K562 (cell line): Measurements from ENCODE around the gene RETN. TPM values are rescaled to one million over a fixed set of nuclear protein-coding genes. Genes with fewer than 3 reads are reported as not detected.

Source experiments
- ATAC-seq: fragments of 200-7000 bp; cut with Tn5 transposase; 3 replicates; pipeline ENCODE4 v1.9.1; 2020; ENCODE audit warnings: moderate library complexity
- BruUV-seq: library from RNA; stranded (reverse); fragments of 400-500 nt; replicated peaks from 2 replicates; lab custom pipeline; 2021; lab: Mats Ljungman, UMichigan
- CTCF ChIA-PET: fragments of 300-600 bp; formaldehyde crosslinking; extraction: SDS; loops from one replicate; lab custom pipeline; 2021; ENCODE audit warnings: low intra/inter-chr PET ratio; lab: Yijun Ruan, JAX
- POLR2A ChIA-PET: fragments of 300-600, 350-650 bp; sonication (Branson Sonifier 250); formaldehyde crosslinking; extraction: SDS; loops from one replicate; lab custom pipeline; 2021; ENCODE audit warnings: antibody characterized with exemption, inconsistent platforms; lab: Yijun Ruan, JAX
- DNase-seq, 4 experiments: peaks; one replicate each; pipeline versions ENCODE4 v3.0.0 to v3.0.0-alpha.2; 2011 to 2018; ENCODE audit warnings: low spot score in 3 of 4, mixed read lengths in 3 of 4; ENCODE audit errors: extremely low read depth in 1 of 4
- FAIRE-seq: peaks from 2 replicates; lab custom pipeline; 2011; peaks lifted over from hg19 to GRCh38; lab: Jason Lieb, UNC
- H2AFZ ChIP-seq: 2 replicates; pipeline ENCODE4 v1.6.0; 2011; ENCODE audit warnings: low read depth, low read length, control low read depth, inconsistent platforms
- H3K27ac ChIP-seq: fragments of 200-600 bp; 3 replicates; pipeline ENCODE4 v1.8.0; 2011; ENCODE audit warnings: low read depth, mild to moderate bottlenecking, control low read depth, inconsistent platforms, low read length, moderate library complexity, mixed read lengths; ENCODE audit errors: extremely low read depth
- H3K27me3 ChIP-seq, 2 experiments: fragments of 300-600 bp in 1 of 2; 2 replicates in 1 of 2; 3 replicates in 1 of 2; pipeline versions ENCODE4 v1.6.0 to v1.8.0; 2011; ENCODE audit warnings: inconsistent platforms in 2 of 2, low read length in 2 of 2, mild to moderate bottlenecking in 1 of 2, mixed read lengths in 1 of 2, moderate library complexity in 1 of 2; ENCODE audit not compliant: control insufficient read depth in 2 of 2, insufficient read depth in 2 of 2
- H3K36me3 ChIP-seq: fragments of 300-600 bp; 3 replicates; pipeline ENCODE4 v1.8.0; 2011; ENCODE audit warnings: mild to moderate bottlenecking, low read length, inconsistent platforms; ENCODE audit not compliant: control insufficient read depth, insufficient read depth
- H3K4me1 ChIP-seq, 2 experiments: fragments of 200-600 bp in 1 of 2; replicated peaks in 1 of 2; 2 replicates in 1 of 2; 3 replicates in 1 of 2; pipeline versions ENCODE4 v1.5.1 to v1.8.0; 2011; ENCODE audit warnings: inconsistent platforms in 2 of 2, low read length in 2 of 2, mild to moderate bottlenecking in 1 of 2, mixed read lengths in 1 of 2, moderate library complexity in 1 of 2; ENCODE audit not compliant: control insufficient read depth in 2 of 2, insufficient read depth in 2 of 2
- H3K4me2 ChIP-seq: 2 replicates; pipeline ENCODE4 v1.6.1; 2011; ENCODE audit warnings: low read length, control low read depth, inconsistent platforms, mixed read lengths; ENCODE audit not compliant: insufficient read depth
- H3K4me3 ChIP-seq: fragments of 200-600 bp; sonication (generic), shearing (Covaris generic); 2 replicates; pipeline ENCODE4 v1.5.1; 2016; ENCODE audit warnings: control low read depth, inconsistent platforms
- H3K79me2 ChIP-seq: fragments of 200-600 bp; 3 replicates; pipeline ENCODE4 v1.8.0; 2011; ENCODE audit warnings: low read length, inconsistent platforms; ENCODE audit not compliant: control insufficient read depth, insufficient read depth
- H3K9ac ChIP-seq, 2 experiments: 2 replicates each; pipeline versions ENCODE4 v1.6.0 to v1.6.1; 2011; ENCODE audit warnings: low read depth in 2 of 2, low read length in 2 of 2, control low read depth in 1 of 2, inconsistent platforms in 1 of 2, mild to moderate bottlenecking in 1 of 2, mixed read lengths in 1 of 2; ENCODE audit not compliant: insufficient read depth in 1 of 2
- H3K9me1 ChIP-seq: one replicate; pipeline ENCODE4 v1.6.0; 2011; ENCODE audit warnings: inconsistent platforms, mild to moderate bottlenecking, low read length, moderate library complexity; ENCODE audit not compliant: control insufficient read depth, insufficient read depth
- H3K9me3 ChIP-seq: replicated peaks from 2 replicates; pipeline ENCODE4 v1.5.1; 2011; ENCODE audit warnings: low read depth, low read length, inconsistent platforms; ENCODE audit not compliant: control insufficient read depth, insufficient read depth
- H4K20me1 ChIP-seq: replicated peaks from 2 replicates; pipeline ENCODE4 v1.6.1; 2011; ENCODE audit warnings: low read length, inconsistent platforms, mixed read lengths; ENCODE audit not compliant: control insufficient read depth, insufficient read depth
- EP400 ChIP-seq: fragments of 450-650 bp; IDR thresholded peaks from 2 replicates; pipeline ENCODE4 v1.6.1; 2017; ENCODE audit warnings: antibody characterized with exemption, mild to moderate bottlenecking, moderate library complexity
- ETV5 ChIP-seq: sonication (generic); formaldehyde crosslinking; IDR thresholded peaks from 2 replicates; pipeline ENCODE4 v1.4.0; 2020; ENCODE audit warnings: low read depth, mild to moderate bottlenecking, missing genetic modification reagents
- JUN ChIP-seq, 2 experiments: sonication (generic) in 1 of 2; formaldehyde crosslinking in 1 of 2; IDR thresholded peaks; 2 replicates each; pipeline versions ENCODE4 v1.6.1 to v1.8.0; 2012 to 2022; ENCODE audit warnings: borderline replicate concordance in 2 of 2, mild to moderate bottlenecking in 2 of 2, improper control_type of control experiment in 1 of 2, low read depth in 1 of 2, low read length in 1 of 2, missing genetic modification reagents in 1 of 2
- MED1 ChIP-seq: sonication (generic); formaldehyde crosslinking; IDR thresholded peaks from 2 replicates; pipeline ENCODE4 v1.8.1; 2023; ENCODE audit warnings: missing genetic modification reagents, borderline replicate concordance
- MXD1 ChIP-seq: fragments of 250-450 bp; sonication (Bioruptor Pico); IDR thresholded peaks from 2 replicates; pipeline ENCODE4 v1.8.0; 2021; ENCODE audit warnings: borderline replicate concordance, mild to moderate bottlenecking, moderate library complexity; ENCODE audit not compliant: poor library complexity, severe bottlenecking
- SAFB ChIP-seq: fragments of 200-400 bp; formaldehyde crosslinking; IDR thresholded peaks from 2 replicates; pipeline ENCODE4 v1.6.1; 2017; ENCODE audit warnings: low read depth, low read length, borderline replicate concordance
- ZNF121 ChIP-seq: sonication (generic); formaldehyde crosslinking; conservative IDR thresholded peaks from 2 replicates; pipeline ENCODE4 v1.8.0; 2022; ENCODE audit warnings: missing genetic modification reagents
- WGBS: fragments of 100-300 bp; shearing (Covaris generic); methylation state at CpG from one replicate; pipeline ENCODE4 v1.1.6; 2016; ENCODE audit warnings: low coverage, mixed read lengths; ENCODE audit not compliant: insufficient coverage; ENCODE audit errors: missing lambda C conversion rate; 5-methylcytosine and 5-hydroxymethylcytosine counted together
- in situ Hi-C: fragments of 300-500 bp; cut with MboI; formaldehyde crosslinking; loops from 4 replicates; pipeline ENCODE4 v1.15.0; 2018; ENCODE audit warnings: inconsistent platforms, mixed read lengths
- intact Hi-C: fragments of 100-400 bp; cut with micrococcal nuclease; formaldehyde crosslinking; loops from 2 replicates; pipeline ENCODE4 v1.14.2; 2022
- polyA plus RNA-seq, 8 experiments: library from polyadenylated mRNA; depleted of rRNA in 4 of 8; stranded (reverse) in 5 of 8; unstranded in 3 of 8; fragments of >200 nt; fragmentation: Nextera tagmentation in 2 of 8; fragmentation: Illumina TruSeq in 1 of 8; extraction: Ambion mirVana in 2 of 8; extraction: Trizol in 1 of 8; gene quantifications; 2 replicates each; pipeline versions ENCODE4 v1.2.1 to v1.2.3, GENCODE V29; 2011 to 2014; ENCODE audit warnings: inconsistent platforms in 1 of 8, missing spikeins in 1 of 8
- total RNA-seq, 7 experiments: library from RNA; depleted of rRNA in 6 of 7; stranded (reverse); fragments of >200 nt in 6 of 7; fragmentation: Illumina TruSeq in 2 of 7; extraction: Trizol in 2 of 7; gene quantifications; 2 replicates each; pipeline versions ENCODE4 v1.2.1 to v1.2.3, GENCODE V29; 2011 to 2021; ENCODE audit warnings: low replicate concordance in 1 of 7
- TF ChIP-seq, protein P1 (sequence below): fragments of 250-450 bp; sonication (Bioruptor Pico); IDR thresholded peaks from 2 replicates; pipeline ENCODE4 v1.5.0; 2020; ENCODE audit warnings: mild to moderate bottlenecking, borderline replicate concordance

The RETN gene
- total and polyA plus RNA-seq, 9 of the 15 experiments (the other 6 are each of a cell fraction or from before 2014, with no cell fraction given) = not detected

DNA sequence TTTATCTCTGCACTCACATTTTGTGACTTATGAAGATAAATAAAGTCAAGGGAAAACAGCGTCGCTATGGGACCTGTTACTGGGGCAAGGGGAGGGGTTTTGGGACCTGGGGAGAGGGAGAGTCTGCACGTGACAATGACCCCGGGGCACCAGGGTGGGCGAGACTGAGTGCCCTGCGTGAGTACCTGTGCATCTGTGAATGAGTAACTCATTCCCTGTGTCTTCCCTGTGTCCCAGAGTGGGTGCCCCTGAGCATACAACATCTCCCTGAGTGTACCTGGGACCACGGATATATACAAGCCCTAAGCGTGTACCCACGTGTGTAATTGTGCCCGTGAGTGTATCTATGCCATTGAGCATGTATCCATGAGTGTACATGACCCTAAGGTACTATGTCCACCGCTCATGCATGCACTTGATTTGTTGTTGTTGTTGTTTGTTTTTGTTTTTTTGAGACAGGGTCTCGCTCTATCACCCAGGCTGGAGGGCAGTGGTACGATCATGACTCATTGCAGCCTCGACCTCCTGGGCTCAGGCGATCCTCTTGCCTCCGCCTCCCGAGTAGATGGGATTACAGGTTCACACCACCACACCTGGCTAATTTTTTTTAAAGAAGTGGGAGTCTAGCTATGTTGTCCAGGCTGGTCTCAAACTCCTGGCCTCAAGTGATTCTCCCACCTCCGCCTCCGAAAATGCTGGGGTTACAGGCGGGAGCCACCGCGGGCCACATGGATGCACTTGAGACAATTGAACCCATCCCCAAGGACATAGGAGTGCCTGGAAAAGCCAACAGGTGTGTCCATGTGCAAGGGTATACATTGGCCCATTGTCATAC is 11.1 kb downstream of the RETN start:
- peak overlapping the region in 1 of 2 experiments; percentile 95; a peak in 2 of 4 replicates for H3K9ac ChIP-seq
- in situ Hi-C loops = loop anchor here (5.0 to 10.0 kb wide), 3 partner anchors 93 to 325 kb away; no protein-coding TSS in a partner anchor
- peak overlapping the region; percentile 87 for H3K4me2 ChIP-seq
- peaks cover 10 to 26% of the 10 kb centered on the region in 2 experiments; a peak in 4 of 5 replicates for H3K4me1 ChIP-seq
- H3K4me3 ChIP-seq = peak overlapping the region; percentile 95
- H3K36me3 ChIP-seq = peaks cover 10% of the 10 kb centered on the region; the same call in 2 of the 3 replicates
- H2AFZ ChIP-seq = peak overlapping the region; percentile 87
- no peaks in the 10 kb centered on the region for H3K9me3 ChIP-seq
- intact Hi-C loops = loop anchor here (2.0 to 10.0 kb wide), 4 partner anchors 27 to 325 kb away; no protein-coding TSS in a partner anchor
- no peak; the same call in 2 of the 3 replicates for ATAC-seq
- H3K79me2 ChIP-seq = peaks cover 15% of the 10 kb centered on the region; the same call in 2 of the 3 replicates
- no peak for DNase-seq
- H3K27ac ChIP-seq = no peak overlapping the region
- FAIRE-seq = no peak
- POLR2A ChIA-PET = interaction anchor here (1.1 kb wide), 1 partner anchor 13 kb away, joined by 3 read pairs; no protein-coding TSS in a partner anchor
- peaks cover 3% of the 10 kb centered on the region for H3K9me1 ChIP-seq
- 0 out of 5 replicates have a peak, but pooled peaks cover 0 to 8% of the 10 kb centered on the region in 2 experiments for H3K27me3 ChIP-seq
- no peak for TF ChIP-seq JUN (IDR thresholded peaks at IDR 0.05; ENCODE audit: borderline replicate concordance, low read depth, low read length)
- TF ChIP-seq JUN (CRISPR knock-in tag; IDR thresholded peaks at IDR 0.05; ENCODE audit: borderline replicate concordance) = no peak
- no peak for TF ChIP-seq MED1 (CRISPR knock-in tag)
- no peak for TF ChIP-seq MXD1 (CRISPR knock-in tag)
- TF ChIP-seq SAFB = no peak
- TF ChIP-seq EP400 = 0 out of 2 replicates have a peak, but pooled peaks have one; percentile 12
- 0 out of 2 replicates have a peak, but pooled peaks have one; percentile 4 for TF ChIP-seq ZNF121 (CRISPR knock-in tag)
- TF ChIP-seq, protein P1, sequence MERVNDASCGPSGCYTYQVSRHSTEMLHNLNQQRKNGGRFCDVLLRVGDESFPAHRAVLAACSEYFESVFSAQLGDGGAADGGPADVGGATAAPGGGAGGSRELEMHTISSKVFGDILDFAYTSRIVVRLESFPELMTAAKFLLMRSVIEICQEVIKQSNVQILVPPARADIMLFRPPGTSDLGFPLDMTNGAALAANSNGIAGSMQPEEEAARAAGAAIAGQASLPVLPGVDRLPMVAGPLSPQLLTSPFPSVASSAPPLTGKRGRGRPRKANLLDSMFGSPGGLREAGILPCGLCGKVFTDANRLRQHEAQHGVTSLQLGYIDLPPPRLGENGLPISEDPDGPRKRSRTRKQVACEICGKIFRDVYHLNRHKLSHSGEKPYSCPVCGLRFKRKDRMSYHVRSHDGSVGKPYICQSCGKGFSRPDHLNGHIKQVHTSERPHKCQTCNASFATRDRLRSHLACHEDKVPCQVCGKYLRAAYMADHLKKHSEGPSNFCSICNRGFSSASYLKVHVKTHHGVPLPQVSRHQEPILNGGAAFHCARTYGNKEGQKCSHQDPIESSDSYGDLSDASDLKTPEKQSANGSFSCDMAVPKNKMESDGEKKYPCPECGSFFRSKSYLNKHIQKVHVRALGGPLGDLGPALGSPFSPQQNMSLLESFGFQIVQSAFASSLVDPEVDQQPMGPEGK (CRISPR knock-in tag) = no peak
- no peak for TF ChIP-seq ETV5 (CRISPR knock-in tag)
- WGBS = 16% methylated on average over 22 of the region's 22 CpGs
- CTCF ChIA-PET = interaction anchor here (0.5 to 2.6 kb wide), 3 partner anchors 28 to 338 kb away, joined by 3 to 28 read pairs (median 6); no protein-coding TSS in a partner anchor
- H4K20me1 ChIP-seq = no peaks in the 10 kb centered on the region
- BruUV-seq = no TSS peak
